HepG2 (cell line): ENCODE results near the gene RPP14. TPM values are rescaled to one million over a fixed set of nuclear protein-coding genes. Genes with fewer than 3 reads are reported as not detected.

ENCODE experiments used
- GATA4 ChIP-seq: sonication (generic); IDR thresholded peaks from 2 replicates; pipeline ENCODE4 v1.6.1; 2016; ENCODE audit warnings: antibody characterized with exemption, low read depth, borderline replicate concordance
- HNRNPH1 ChIP-seq: fragments of 200-400 bp; formaldehyde crosslinking; optimal IDR thresholded peaks from 2 replicates; pipeline ENCODE3; 2017; ENCODE audit warnings: mild to moderate bottlenecking, low read depth, low read length
- IRF2 ChIP-seq: IDR thresholded peaks from 2 replicates; pipeline ENCODE4 v1.6.1; 2018; ENCODE audit warnings: missing genetic modification reagents, missing compliant biosample characterization
- KDM1A ChIP-seq: IDR thresholded peaks from 2 replicates; pipeline ENCODE4 v1.6.1; 2016; ENCODE audit warnings: missing compliant biosample characterization
- KLF13 ChIP-seq: sonication (generic); formaldehyde crosslinking; IDR thresholded peaks from 2 replicates; pipeline ENCODE4 v1.4.0; 2020; ENCODE audit warnings: mild to moderate bottlenecking, missing genetic modification reagents
- NR1H2 ChIP-seq: sonication (generic); formaldehyde crosslinking; IDR thresholded peaks from 2 replicates; pipeline ENCODE4 v1.8.1; 2022; ENCODE audit warnings: low read depth, missing genetic modification reagents, borderline replicate concordance
- SNAPC2 ChIP-seq: sonication (generic); formaldehyde crosslinking; IDR thresholded peaks from 2 replicates; pipeline ENCODE4 v1.8.1; 2022; ENCODE audit warnings: mild to moderate bottlenecking, missing genetic modification reagents
- ZBTB42 ChIP-seq: sonication (generic); formaldehyde crosslinking; IDR thresholded peaks from 2 replicates; pipeline ENCODE4 v1.5.0; 2020; ENCODE audit warnings: mild to moderate bottlenecking, missing genetic modification reagents
- ZNF34 ChIP-seq: sonication (generic); formaldehyde crosslinking; IDR thresholded peaks from 2 replicates; pipeline ENCODE4 v1.4.0; 2020; ENCODE audit warnings: mild to moderate bottlenecking, missing genetic modification reagents, borderline replicate concordance
- ZNF432 ChIP-seq: sonication (generic); formaldehyde crosslinking; IDR thresholded peaks from 2 replicates; pipeline ENCODE4 v1.5.0; 2020; ENCODE audit warnings: missing genetic modification reagents, mild to moderate bottlenecking, borderline replicate concordance
- ZNF660 ChIP-seq: sonication (generic); formaldehyde crosslinking; IDR thresholded peaks from 2 replicates; pipeline ENCODE4 v1.5.1; 2020; ENCODE audit warnings: mild to moderate bottlenecking, low read depth, missing genetic modification reagents, borderline replicate concordance
- ZNF674 ChIP-seq: sonication (generic); formaldehyde crosslinking; IDR thresholded peaks from 2 replicates; pipeline ENCODE4 v1.5.0; 2020; ENCODE audit warnings: low read depth, mild to moderate bottlenecking, missing genetic modification reagents
- ZSCAN22 ChIP-seq: sonication (generic); formaldehyde crosslinking; IDR thresholded peaks from 2 replicates; pipeline ENCODE4 v1.4.0; 2020; ENCODE audit warnings: mild to moderate bottlenecking, missing genetic modification reagents
- ZSCAN29 ChIP-seq: sonication (generic); formaldehyde crosslinking; conservative IDR thresholded peaks from 2 replicates; pipeline ENCODE4 v1.4.0; 2020; ENCODE audit warnings: mild to moderate bottlenecking, missing genetic modification reagents
- polyA plus RNA-seq, 8 experiments: library from polyadenylated mRNA; depleted of rRNA in 3 of 8; stranded (reverse) in 7 of 8; unstranded in 1 of 8; fragments of >200 nt; fragmentation: Illumina TruSeq in 4 of 8; extraction: Trizol in 4 of 8; gene quantifications; 2 replicates each; pipeline versions ENCODE4 v1.2.1 to v1.2.3, GENCODE V29; 2011 to 2016; ENCODE audit warnings: low read depth in 4 of 8, missing spikeins in 1 of 8, mixed read lengths in 1 of 8; ENCODE audit not compliant: insufficient read depth in 1 of 8
- total RNA-seq, 5 experiments: library from RNA; depleted of rRNA; stranded (reverse); fragments of >200 nt; fragmentation: Illumina TruSeq; extraction: Trizol; gene quantifications; 2 replicates each; pipeline ENCODE4 v1.2.3, GENCODE V29; 2016; ENCODE audit warnings: low read depth in 1 of 5
- TF ChIP-seq, protein P1 (sequence below): sonication (generic); formaldehyde crosslinking; IDR thresholded peaks from 2 replicates; pipeline ENCODE4 v1.4.0; 2020; ENCODE audit warnings: missing genetic modification reagents
- TF ChIP-seq, protein P2 (sequence below): sonication (generic); formaldehyde crosslinking; IDR thresholded peaks from 2 replicates; pipeline ENCODE4 v1.4.0; 2020; ENCODE audit warnings: mild to moderate bottlenecking, low read depth, missing genetic modification reagents
- TF ChIP-seq, protein P3 (sequence below): IDR thresholded peaks from 2 replicates; pipeline ENCODE4 v1.6.1; 2018; ENCODE audit warnings: missing genetic modification reagents, mild to moderate bottlenecking, missing compliant biosample characterization
- TF ChIP-seq, protein P4 (sequence below): sonication (generic); formaldehyde crosslinking; IDR thresholded peaks from 2 replicates; pipeline ENCODE4 v1.8.1; 2023; ENCODE audit warnings: mild to moderate bottlenecking, missing genetic modification reagents, borderline replicate concordance
- TF ChIP-seq, protein P5 (sequence below): sonication (generic); formaldehyde crosslinking; IDR thresholded peaks from 2 replicates; pipeline ENCODE4 v1.4.0; 2020; ENCODE audit warnings: missing genetic modification reagents, borderline replicate concordance

The RPP14 gene
- total and polyA plus RNA-seq, 2 of the 13 experiments (the other 11 are each of a cell fraction or from before 2014, with no cell fraction given): 15.4 to 16.2 TPM

DNA sequence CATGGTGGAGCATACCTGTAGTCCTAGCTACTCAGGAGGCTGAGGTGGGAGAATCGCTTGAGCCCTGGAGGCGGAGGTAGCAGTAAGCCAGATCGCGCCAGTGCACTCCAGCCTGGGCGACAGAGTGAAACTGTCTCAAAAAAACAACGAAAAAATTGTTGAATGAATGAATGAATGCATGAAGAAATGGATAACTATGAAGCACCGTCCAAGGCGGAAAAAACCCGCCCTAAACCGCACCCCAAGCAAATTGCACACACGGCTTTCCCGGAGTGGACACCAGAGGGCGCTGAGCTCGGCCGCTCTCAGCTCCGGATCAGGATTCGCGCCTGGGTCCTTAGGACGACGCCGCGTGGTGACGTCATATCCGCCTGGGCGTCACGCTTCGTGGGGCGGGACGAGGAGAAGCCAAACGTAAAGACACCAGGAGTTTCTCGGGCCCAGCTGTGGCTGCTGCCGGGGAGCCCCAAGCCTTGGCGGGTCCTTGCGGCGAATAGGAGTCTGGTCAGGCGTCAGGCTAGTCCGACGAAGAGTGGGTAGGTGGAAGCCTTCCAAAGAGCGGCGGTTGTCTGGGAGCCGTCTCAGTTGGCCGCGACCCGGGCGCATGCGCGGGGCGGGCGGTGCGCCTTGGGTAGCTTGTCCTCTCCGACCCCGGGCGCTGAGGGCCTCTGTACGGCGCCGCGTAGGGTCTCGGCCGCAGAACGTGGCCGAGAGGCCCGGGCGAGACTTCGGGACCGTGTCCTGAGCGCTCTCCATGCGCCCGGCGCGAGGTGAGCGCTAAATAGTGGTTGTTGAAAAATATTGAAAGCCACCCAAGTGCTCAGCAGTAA is at the start of gene RPP14, which contains the start of gene HTD2 (continued):
- TF ChIP-seq, protein P1, sequence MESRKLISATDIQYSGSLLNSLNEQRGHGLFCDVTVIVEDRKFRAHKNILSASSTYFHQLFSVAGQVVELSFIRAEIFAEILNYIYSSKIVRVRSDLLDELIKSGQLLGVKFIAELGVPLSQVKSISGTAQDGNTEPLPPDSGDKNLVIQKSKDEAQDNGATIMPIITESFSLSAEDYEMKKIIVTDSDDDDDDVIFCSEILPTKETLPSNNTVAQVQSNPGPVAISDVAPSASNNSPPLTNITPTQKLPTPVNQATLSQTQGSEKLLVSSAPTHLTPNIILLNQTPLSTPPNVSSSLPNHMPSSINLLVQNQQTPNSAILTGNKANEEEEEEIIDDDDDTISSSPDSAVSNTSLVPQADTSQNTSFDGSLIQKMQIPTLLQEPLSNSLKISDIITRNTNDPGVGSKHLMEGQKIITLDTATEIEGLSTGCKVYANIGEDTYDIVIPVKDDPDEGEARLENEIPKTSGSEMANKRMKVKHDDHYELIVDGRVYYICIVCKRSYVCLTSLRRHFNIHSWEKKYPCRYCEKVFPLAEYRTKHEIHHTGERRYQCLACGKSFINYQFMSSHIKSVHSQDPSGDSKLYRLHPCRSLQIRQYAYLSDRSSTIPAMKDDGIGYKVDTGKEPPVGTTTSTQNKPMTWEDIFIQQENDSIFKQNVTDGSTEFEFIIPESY: peak; percentile 77
- TF ChIP-seq, protein P2, sequence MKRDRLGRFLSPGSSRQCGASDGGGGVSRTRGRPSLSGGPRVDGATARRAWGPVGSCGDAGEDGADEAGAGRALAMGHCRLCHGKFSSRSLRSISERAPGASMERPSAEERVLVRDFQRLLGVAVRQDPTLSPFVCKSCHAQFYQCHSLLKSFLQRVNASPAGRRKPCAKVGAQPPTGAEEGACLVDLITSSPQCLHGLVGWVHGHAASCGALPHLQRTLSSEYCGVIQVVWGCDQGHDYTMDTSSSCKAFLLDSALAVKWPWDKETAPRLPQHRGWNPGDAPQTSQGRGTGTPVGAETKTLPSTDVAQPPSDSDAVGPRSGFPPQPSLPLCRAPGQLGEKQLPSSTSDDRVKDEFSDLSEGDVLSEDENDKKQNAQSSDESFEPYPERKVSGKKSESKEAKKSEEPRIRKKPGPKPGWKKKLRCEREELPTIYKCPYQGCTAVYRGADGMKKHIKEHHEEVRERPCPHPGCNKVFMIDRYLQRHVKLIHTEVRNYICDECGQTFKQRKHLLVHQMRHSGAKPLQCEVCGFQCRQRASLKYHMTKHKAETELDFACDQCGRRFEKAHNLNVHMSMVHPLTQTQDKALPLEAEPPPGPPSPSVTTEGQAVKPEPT (CRISPR knock-in tag): no peak
- TF ChIP-seq HNRNPH1: no peak
- peak; percentile 100 for TF ChIP-seq ZSCAN29 (CRISPR knock-in tag)
- TF ChIP-seq ZBTB42: peak; percentile 85; the same call in 1 of the 2 replicates
- TF ChIP-seq, protein P3, sequence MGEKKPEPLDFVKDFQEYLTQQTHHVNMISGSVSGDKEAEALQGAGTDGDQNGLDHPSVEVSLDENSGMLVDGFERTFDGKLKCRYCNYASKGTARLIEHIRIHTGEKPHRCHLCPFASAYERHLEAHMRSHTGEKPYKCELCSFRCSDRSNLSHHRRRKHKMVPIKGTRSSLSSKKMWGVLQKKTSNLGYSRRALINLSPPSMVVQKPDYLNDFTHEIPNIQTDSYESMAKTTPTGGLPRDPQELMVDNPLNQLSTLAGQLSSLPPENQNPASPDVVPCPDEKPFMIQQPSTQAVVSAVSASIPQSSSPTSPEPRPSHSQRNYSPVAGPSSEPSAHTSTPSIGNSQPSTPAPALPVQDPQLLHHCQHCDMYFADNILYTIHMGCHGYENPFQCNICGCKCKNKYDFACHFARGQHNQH (CRISPR knock-in tag): peak; percentile 93
- no peak for TF ChIP-seq ZNF34 (CRISPR knock-in tag)
- no peak; the same call in 1 of the 2 replicates for TF ChIP-seq SNAPC2 (CRISPR knock-in tag)
- no peak for TF ChIP-seq ZNF660 (CRISPR knock-in tag)
- TF ChIP-seq IRF2 (CRISPR knock-in tag): peak; percentile 88
- no peak for TF ChIP-seq ZNF674
- TF ChIP-seq, protein P4, sequence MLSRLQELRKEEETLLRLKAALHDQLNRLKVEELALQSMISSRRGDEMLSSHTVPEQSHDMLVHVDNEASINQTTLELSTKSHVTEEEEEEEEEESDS: no peak
- TF ChIP-seq ZNF432: no peak
- TF ChIP-seq KDM1A: no peak
- TF ChIP-seq, protein P5, sequence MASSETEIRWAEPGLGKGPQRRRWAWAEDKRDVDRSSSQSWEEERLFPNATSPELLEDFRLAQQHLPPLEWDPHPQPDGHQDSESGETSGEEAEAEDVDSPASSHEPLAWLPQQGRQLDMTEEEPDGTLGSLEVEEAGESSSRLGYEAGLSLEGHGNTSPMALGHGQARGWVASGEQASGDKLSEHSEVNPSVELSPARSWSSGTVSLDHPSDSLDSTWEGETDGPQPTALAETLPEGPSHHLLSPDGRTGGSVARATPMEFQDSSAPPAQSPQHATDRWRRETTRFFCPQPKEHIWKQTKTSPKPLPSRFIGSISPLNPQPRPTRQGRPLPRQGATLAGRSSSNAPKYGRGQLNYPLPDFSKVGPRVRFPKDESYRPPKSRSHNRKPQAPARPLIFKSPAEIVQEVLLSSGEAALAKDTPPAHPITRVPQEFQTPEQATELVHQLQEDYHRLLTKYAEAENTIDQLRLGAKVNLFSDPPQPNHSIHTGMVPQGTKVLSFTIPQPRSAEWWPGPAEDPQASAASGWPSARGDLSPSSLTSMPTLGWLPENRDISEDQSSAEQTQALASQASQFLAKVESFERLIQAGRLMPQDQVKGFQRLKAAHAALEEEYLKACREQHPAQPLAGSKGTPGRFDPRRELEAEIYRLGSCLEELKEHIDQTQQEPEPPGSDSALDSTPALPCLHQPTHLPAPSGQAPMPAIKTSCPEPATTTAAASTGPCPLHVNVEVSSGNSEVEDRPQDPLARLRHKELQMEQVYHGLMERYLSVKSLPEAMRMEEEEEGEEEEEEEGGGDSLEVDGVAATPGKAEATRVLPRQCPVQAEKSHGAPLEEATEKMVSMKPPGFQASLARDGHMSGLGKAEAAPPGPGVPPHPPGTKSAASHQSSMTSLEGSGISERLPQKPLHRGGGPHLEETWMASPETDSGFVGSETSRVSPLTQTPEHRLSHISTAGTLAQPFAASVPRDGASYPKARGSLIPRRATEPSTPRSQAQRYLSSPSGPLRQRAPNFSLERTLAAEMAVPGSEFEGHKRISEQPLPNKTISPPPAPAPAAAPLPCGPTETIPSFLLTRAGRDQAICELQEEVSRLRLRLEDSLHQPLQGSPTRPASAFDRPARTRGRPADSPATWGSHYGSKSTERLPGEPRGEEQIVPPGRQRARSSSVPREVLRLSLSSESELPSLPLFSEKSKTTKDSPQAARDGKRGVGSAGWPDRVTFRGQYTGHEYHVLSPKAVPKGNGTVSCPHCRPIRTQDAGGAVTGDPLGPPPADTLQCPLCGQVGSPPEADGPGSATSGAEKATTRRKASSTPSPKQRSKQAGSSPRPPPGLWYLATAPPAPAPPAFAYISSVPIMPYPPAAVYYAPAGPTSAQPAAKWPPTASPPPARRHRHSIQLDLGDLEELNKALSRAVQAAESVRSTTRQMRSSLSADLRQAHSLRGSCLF (CRISPR knock-in tag): no peak
- TF ChIP-seq GATA4: 0 out of 2 replicates have a peak, but pooled peaks have one; percentile 30
- TF ChIP-seq NR1H2: 0 out of 2 replicates have a peak, but pooled peaks have one; percentile 35
- TF ChIP-seq KLF13 (CRISPR knock-in tag): 0 out of 2 replicates have a peak, but pooled peaks have one; percentile 64
- TF ChIP-seq ZSCAN22 (CRISPR knock-in tag): no peak
